Prostate gland (tissue), 2 donors: ENCODE measurements around the gene CDKN2AIP.

Source experiments
- CTCF ChIP-seq, 4 experiments: fragments of 200-600 bp in 2 of 4; fragments of 450-650 bp in 2 of 4; sonication (generic) in 2 of 4; IDR thresholded peaks; 1 replicate in 3 of 4; 2 replicates in 1 of 4; pipeline ENCODE4 v1.5.1; 2016 to 2019; ENCODE audit warnings: antibody characterized with exemption in 4 of 4, mild to moderate bottlenecking in 2 of 4, moderate library complexity in 2 of 4
- POLR2A ChIP-seq: fragments of 450-650 bp; IDR thresholded peaks from one replicate; pipeline ENCODE4 v1.6.1; 2016; ENCODE audit warnings: antibody characterized with exemption, mild to moderate bottlenecking
- POLR2AphosphoS5 ChIP-seq: sonication (generic); formaldehyde crosslinking; IDR thresholded peaks from one replicate; pipeline ENCODE4 v1.6.1; 2017; ENCODE audit warnings: antibody characterized with exemption

- no peak for TF ChIP-seq CTCF (IDR thresholded peaks at IDR 0.05)
- no peak for TF ChIP-seq POLR2AphosphoS5
- TF ChIP-seq POLR2A = no peak
Observed at GRCh38 chr4:183445097-183445428, 627 bp downstream of the CDKN2AIP start.
